ENCODE measurements around the gene ENDOG.

ENDOG gene

DNA sequence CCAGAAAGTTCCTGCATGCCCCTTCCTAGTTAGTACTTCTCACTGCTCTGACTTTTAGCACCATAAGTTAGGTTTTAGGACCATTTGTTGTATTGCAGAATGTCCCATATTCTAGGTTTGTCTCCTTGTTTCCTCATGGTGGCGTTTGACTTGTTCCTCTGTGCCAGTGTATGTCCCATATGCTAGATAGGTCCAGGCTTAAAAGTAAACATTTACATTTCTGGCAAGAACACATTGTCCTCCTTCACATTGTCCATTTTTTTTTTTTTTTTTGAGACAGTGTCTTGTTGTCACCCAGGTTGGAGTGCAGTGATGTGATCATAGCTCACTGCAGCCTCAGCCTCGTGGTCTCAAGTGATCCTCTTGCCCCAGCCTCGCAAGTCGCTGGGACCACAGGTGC lies 15.8 kb upstream of the ENDOG start:
- no peak for DNase-seq

DNA sequence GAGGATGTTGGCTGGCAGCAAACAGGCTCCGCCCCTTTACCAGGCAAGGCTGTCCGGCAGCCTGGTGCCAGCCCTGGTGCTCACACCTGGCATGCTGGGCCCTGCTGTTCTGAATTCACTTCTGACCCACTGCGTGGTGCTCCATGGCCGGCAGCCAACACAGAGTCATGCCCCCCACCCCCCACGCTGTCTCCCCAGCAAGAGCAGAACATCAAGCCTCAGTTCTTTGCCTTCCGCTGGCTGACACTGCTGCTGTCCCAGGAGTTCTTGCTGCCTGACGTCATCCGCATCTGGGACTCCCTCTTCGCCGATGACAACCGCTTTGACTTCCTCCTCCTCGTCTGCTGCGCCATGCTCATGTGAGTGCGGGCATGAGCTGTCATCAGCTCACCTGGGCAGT lies 12.6 kb upstream of the ENDOG start:
- no peak for DNase-seq

DNA sequence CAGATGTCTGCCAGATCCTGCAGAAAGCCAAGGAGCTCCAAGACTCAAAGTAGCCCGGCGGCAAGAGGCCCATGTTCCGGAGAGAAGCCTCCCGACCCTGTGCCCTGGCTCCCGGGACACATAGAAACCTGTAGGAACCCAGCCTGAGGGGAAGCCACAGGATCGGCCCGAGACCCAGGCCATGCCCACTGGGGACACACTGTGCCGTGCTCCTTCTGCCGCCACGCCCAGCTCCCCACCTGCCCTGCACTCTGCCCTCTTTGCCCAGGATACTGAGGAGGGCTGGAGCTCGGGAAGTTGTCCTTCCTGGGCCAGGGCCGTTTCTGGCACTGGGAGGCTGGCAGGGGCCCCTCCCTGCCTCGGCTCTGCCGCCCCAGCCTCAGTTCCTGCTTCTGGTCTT lies 10.5 kb upstream of the ENDOG start:
- no peak for DNase-seq

DNA sequence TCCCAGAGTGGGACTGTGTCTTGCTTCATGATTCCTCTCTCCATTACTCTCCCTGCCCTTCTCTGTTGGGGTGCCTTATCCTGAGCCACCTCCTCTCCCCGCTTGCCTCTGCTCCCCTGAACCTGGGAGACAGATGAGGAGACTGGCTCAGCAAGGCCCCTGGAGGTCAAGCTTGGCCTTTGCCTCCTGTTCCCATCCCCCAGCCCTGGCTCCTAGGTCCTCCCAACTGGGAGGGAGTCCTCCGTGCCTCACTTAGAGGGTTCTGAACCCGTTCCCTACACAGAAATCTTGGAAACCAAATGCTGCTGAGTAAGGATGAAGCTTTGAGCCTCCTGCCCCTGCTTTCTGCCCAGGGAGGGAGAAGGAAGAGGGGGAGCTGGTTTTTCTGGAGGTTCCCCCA lies 9.8 kb upstream of the ENDOG start:
- no peak for DNase-seq

DNA sequence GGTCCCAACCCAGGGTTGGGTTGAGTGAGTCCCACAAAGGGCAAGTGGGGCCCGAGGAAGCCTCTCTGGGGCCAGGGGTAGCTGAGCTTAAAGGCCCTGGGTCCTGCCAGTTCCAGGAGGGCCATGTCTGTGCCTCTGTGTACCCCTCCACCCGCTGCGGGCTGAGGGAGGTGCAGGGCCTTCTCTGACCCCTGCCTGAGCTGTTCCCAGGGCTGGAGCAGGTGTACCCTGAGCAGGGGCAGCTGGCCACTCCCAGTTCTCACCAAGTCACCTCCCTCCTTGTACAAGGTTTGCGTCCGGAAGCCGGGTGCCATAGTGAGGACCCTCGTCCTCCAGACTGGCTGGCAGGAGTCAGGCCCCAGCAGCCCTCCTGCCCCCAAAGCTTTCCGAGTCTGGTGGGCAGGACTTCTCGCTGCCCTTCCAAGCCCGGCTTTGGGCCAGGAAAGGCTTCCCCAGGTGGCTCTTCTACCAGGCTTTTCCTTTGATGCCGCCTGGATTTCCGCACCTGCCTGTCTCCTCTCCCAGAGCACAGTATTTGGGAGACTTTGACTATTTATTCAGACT lies 9.2 kb upstream of the ENDOG start:
- no peak for DNase-seq

DNA sequence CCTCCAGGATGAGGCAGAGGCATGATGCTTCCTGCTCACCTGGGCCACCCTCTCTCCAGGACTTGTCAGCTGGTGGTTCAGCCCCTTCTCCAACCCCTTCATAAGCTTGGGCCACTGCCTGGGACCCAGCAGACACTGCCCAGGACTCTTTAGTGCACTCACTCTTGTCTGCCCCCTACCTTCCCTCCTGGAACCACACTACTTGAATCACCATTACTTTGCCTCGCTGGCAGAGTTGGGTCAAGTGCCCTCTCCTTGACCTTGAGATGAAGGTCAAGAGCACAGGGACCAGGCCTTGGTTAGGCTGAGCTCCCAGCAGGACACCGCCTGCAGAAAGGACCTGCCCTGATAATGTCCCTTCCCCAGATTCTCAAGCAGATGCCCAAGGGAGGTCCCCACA lies 8.5 kb upstream of the ENDOG start:
- DNase-seq = no peak

DNA sequence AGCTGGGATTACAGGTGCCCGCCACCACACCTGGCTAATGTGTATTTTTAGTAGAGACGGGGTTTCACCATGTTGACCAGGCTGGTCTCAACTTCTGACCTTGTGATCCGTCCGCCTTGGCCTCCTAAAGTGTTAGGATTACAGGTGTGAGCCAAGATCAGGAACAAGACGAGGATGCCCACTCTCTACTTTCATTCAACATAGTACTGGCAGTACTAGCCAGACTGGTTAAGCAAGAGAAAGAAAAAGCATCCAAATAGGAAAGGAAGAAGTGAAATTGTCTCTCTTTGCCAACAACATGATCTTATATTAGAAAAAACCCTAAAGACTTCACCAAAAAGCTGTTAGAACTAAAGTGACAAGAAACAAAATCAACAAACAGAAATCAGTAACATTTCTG lies 7.4 kb upstream of the ENDOG start:
- no peak for DNase-seq

DNA sequence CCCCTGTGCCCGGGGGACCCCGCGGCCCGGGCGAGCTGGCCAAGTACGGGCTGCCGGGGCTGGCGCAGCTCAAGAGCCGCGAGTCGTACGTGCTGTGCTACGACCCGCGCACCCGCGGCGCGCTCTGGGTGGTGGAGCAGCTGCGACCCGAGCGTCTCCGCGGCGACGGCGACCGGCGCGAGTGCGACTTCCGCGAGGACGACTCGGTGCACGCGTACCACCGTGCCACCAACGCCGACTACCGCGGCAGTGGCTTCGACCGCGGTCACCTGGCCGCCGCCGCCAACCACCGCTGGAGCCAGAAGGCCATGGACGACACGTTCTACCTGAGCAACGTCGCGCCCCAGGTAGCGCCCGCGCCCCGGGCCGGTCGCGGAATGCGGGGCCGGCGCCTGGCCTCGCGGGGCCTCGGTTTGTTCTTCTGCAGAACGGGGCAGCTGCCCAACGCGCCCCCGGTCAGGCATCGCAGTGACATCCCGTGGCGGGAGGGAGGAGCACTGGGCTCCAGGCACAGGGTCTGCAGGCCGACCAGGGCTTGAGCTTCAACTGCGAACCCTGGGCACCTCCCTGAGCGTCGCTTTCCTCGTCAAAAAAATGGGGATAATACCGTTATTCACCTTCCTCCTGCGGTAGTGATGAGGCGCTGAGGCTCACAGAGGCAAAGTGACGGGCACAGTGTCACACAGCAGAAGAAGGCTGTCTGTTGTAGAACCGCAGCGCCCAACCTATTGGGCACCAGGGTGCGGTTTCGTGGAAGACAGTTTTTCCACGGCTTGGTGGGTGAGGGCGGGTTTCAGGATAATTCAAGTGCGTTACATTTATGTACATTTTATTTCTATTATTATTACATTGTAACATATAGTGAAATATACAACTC lies 777 bp downstream of the ENDOG start:
- peak; percentile 41 for DNase-seq

DNA sequence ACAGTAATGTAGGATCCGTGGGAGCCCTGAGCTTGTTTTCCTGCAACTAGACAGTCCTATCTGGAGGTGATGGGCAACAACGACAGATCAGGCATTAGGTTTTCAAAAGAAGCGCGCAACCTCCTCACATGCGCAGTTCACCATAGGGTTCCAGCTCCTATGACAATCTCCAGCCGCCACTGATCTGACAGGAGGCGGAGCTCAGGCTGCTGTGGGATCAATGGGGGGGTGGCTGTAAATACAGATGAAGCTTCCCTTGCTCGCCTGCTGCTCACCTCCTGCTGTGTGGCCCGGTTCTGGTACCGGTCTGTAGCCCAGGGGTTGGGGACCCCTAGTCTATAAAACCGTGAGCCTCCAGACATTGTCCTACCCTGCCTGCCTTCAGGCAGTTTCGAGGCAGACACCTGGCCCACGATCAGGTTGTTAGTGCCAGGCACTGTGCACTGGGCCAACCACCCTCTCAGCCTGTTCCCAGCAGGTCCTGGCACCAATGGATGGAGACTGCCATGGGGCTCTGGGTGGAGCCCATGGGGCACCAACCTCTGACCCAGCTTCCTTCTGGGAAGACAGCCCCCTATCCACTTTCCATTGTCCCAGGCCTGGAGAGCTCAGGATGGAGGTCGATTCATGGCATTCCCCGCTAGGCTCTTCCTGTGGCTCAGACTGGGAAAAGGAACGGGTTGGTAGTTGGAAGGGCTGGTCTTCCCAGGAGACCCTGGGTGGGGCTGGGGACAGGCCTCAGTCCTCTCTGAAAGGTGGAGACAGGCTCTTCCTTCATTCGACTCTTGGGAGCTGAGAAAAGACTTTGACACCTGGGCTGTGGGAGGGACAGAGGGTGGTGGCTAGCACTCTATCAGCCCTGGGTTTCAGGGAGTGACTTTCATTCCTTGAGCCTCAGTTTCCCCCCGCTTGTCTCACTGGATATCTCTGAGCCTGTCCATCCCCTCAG lies 1.7 kb downstream of the ENDOG start:
- no peak for DNase-seq

DNA sequence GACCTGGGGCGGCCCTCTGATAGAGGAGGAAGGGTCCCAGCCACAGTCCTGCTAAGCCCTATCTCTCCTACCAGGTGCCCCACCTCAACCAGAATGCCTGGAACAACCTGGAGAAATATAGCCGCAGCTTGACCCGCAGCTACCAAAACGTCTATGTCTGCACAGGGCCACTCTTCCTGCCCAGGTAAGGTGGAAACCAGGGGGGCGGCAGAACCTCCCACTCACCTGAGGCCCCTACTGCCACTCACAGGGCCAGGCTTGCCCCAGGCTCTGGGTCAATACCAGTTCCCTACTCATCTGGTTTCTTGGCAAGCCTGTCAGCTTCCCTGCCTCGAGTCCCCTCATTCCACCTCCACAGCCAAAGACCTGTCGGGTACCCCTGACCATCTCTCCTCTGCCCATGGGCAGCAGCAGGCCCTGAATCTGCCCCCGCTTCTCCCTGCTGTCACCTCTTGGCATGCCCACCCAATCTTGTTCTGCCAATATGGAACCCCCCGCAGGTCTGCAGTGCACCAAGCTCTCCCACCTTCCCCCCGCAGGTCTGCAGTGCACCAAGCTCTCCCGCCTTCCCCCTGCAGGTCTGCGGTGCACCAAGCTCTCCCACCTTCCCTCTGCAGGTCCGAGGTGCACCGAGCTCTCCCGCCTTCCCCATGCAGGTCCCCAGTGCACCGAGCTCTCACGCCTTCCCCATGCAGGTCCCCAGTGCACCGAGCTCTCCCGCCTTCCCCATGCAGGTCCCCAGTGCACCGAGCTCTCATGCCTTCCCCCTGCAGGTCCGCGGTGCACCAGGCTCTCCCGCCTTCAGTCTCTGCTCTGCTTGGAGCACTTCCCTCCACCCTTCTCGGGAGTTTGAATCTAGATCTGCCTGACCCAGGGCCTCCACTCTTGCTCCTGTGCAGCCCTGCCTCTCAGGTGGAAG lies 2.6 kb downstream of the ENDOG start:
- no peak for DNase-seq

DNA sequence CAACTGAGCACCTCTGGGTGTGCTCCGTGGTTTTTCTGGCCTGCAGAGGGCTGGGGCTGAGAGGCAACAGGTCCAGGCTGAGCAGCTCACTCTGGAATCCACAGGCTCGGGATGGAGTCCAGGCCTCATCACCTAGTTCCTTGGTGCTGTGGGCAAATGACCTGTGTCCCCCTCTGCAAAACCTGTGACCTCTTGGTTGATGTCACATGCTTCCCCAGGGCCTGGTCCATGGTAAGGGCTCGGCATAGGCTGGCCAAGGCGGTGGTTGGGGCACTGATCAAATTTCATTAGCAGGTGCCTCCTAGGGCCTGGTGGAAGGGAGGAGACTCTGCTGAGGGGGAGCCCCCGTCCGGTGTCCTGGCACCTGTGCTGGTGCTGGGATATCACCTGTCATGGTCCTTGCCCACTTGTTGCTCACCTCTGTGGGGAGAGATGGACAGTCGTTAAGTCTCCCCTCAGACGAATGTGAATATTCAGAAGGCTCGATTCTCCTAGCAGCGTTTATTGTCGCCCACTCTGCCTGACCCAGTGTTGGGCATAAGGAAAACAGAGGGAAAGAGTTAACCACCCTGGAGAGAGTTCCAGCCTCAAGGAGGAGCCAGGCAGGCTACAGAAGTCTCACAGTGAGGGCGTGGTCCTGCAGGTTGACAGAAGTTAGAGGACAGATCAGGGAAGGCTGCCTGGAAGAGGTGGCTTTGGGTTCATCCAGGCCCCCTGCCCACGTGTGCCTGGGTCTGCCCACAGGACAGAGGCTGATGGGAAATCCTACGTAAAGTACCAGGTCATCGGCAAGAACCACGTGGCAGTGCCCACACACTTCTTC lies 3.5 kb downstream of the ENDOG start:
- DNase-seq = no peak

DNA sequence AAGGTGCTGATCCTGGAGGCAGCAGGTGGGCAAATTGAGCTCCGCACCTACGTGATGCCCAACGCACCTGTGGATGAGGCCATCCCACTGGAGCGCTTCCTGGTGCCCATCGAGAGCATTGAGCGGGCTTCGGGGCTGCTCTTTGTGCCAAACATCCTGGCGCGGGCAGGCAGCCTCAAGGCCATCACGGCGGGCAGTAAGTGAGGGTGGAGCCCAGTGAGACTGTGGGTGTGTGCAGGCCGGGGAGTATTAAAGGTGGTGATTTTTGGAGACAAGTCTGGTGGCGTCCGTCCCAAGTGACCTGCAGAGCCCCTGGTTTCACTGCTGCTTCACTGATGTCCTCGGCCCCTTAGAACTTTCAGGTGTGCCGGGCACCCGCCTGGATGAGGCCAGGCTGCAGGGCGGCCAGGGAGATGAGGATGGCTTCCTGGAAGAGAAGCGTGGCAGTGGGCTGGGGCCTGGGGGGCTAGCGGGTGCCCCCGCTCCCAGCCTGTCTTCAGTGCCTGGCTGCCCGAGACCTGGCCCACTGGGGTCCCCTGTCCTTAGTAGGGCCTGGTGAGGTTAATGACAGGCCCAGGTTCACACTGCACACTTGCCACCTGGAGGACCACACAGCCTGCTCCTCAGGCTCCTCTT lies 4.2 kb downstream of the ENDOG start:
- DNase-seq = no peak

DNA sequence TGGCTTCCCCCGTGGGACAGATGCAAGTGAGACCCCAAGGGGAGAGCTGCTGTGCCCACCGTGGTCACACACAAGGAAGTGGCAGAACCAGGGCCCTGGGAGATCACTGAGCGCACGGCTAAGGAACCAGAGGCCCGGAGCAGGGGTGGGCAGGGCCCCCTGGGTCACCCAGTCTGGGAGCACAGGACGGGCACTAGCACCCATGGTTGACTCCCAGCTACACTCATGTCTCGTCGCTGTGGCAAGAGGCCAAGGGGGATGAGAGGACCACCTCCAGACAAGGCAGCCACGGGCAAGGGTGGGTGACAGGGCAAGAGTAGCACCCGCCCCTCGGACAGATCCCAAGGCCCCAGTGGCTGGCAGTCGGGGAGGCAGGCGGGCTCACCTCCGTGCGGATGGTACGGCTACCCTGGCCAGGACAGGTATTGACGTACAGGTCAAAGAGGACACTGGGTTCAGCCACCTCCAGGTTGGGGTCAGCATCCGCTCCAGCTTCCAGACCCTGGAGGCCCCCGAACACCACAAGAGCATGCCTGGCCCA lies 5.1 kb downstream of the ENDOG start:
- DNase-seq = no peak

DNA sequence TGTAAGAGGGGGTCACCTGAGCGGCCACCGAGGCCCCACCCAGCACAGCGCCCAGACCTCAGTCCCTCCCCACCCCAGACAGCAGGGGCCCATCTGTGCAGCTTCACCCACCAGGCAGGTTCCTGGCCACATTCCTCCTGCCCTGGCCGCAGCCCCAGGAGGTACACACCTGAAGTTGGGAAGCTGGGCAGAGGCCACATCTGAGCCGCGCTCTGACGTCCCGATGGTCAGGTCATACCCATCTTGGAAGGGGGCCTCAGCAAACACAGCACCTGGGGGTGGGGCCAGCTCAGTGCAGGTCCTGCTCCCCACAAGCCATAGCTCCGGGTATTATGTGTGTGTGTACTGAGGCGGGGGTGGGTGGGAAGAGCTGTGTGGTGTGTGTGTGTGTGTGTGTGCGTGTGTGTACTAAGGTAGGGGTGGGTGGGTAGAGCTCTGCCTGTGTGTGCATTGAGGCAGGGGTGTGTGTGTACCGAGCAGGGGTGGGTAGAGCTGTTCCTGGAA lies 5.7 kb downstream of the ENDOG start:
- no peak for DNase-seq

DNA sequence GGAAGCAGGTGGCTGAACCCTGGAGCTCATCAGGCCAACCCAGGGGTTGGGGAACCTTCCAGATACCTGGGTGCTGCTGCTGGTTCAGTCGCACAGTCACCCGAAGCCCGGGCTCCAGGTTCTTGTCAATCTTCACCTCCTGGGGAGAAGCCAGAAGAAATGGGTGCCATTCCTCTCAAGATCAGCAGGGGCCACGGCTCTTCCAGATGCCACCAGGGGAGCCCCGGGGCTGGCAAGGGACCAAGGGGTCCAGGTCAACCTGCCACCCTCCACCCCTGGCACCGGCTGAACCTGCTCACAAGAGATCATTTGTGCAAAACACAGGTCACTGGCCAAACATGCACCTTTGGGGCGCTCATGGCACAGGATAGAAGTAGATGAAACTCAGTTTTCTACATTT lies 6.6 kb downstream of the ENDOG start:
- DNase-seq = no peak

DNA sequence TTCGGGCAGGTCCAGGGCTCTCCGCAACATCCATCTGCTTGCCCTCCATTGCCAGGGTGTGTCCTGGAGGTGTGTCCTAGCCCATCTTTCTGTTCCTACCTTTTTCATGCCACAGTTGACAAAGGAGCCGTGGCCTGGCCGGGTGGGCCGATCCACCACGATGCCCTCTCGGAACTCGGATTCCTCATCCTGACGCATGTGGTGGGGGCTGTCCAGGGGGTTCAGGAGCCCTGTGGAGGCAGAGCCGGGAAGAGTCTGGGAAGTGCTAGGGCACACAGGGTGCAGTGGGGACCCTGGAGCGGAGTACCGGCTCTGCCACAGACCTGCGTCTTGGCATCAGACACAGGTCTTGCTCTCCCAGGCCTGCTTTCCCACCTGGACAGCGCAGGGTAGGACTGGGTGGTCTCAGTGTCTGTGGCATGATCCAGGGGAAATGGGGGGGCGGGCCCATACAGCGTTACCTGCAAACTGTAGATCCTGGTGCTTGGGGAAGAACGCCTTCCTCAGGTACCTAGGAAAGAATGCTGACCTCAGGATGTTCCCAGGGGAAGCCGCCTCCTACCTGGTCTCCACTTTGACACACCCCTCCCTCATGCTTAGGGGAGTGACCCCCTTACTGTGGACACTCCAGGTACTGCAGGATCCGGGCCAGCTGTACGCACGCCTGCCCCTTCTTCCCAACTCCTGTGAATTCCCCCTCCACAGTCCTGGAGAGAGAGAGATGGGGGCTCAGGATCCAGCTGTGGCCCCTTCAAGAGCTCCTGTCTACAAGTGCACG lies 7.8 kb downstream of the ENDOG start:
- no peak for DNase-seq

DNA sequence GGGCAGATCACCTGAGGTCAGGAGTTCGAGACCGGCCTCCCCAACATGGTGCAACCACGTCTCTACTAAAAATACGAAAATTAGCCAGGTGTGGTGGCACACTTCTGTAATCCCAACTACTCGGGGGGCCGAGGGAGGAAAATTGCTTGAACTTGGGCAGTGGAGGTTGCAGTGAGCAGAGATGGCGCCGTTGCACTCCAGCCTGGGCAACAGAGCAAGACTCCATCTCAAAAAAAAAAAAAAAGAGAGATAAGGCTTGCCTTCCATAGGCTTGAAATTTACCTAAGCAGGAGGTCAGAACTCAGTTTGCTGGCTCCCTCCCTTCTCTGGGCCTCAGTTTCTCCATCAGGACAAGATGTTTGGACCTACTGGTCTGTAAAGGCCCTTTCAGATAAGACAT lies 10.0 kb downstream of the ENDOG start:
- DNase-seq = no peak

DNA sequence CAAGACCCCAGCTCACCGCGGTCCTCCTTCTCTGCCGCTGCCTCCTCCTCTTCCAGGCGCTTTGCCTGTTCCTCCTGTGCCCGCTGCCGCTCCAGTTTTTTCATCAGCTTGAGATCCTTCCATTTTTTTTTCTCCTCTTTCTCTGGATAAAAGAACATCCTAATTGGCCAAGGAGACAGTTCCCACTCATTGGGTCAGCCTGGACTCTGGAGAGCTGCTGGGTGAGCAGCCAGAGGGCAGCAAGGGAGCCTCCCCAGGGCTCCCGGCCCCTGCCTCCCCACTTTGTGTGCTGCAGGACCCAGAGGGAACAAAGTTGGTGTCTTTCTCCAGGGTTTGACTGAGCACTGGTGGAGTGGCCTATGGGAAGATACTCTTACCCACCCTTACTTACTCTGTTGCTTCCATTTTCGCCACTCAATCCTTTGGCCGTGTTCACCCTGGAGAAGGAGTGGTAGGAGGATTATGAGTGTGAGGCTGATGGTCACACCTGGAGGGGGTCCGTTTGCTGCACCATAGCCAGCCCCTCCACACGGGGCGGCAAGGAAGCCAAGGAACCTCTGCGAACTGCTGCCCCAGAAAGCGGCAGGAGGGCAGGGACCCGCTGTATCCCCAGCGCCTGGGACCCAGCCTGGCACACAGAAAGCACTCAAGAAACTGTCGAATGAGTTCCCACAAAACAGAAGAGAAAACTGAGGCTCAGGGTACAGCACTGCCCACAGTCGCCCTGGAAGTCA lies 10.6 kb downstream of the ENDOG start:
- DNase-seq = no peak

Data from CD4-positive, alpha-beta T cell treated with Interferon gamma for 1 hour (primary cell).